Stimulated activated CD4-positive, alpha-beta T cell treated with anti-CD3 and anti-CD28 coated beads, Interleukin-15, amount 100 ng/mL, for 48 hours (primary cell): Measurements from ENCODE around the gene CBLN4.

ENCODE experiments used
- DNase-seq, 2 donors: peaks; one replicate each; pipeline ENCODE4 v3.0.0-alpha.2; 2020; ENCODE audit warnings: low read depth in 2 of 2

The CBLN4 gene

GRCh38 chr20:56005389-56005715 lies at the start of gene CBLN4:
Gene CBLN4 (minus strand): TSS chr20:56005519. CDS start chr20:56004171, 1,348 bp downstream.
- no peak for DNase-seq

- DNase-seq: no peak
Measured at GRCh38 chr20:56043227-56043626, 37.9 kb upstream of the CBLN4 start.

GRCh38 chr20:56032251-56032650 lies 26.9 kb upstream of the CBLN4 start:
- no peak for DNase-seq

GRCh38 chr20:56018716-56019115 lies 13.4 kb upstream of the CBLN4 start:
- no peak for DNase-seq

GRCh38 chr20:56018194-56018593 lies 12.9 kb upstream of the CBLN4 start:
- DNase-seq: no peak

- no peak for DNase-seq
Measured at GRCh38 chr20:56017560-56017959, 12.2 kb upstream of the CBLN4 start.

- no peak for DNase-seq
Measured at GRCh38 chr20:56014998-56015397, 9.7 kb upstream of the CBLN4 start.

- no peak for DNase-seq
Measured at GRCh38 chr20:56014151-56014550, 8.8 kb upstream of the CBLN4 start.

GRCh38 chr20:56004611-56005388 lies 519 bp downstream of the CBLN4 start:
- no peak for DNase-seq

- DNase-seq: no peak
Measured at GRCh38 chr20:56004007-56004406, 1.3 kb downstream of the CBLN4 start.

GRCh38 chr20:56002908-56003800 lies 2.2 kb downstream of the CBLN4 start:
- DNase-seq: no peak

- no peak for DNase-seq
Measured at GRCh38 chr20:56001890-56002289, 3.4 kb downstream of the CBLN4 start.

- DNase-seq: no peak
Measured at GRCh38 chr20:56001106-56001785, 4.1 kb downstream of the CBLN4 start.

- DNase-seq: no peak
Measured at GRCh38 chr20:55978550-55978949, 26.8 kb downstream of the CBLN4 start.

- DNase-seq: no peak
Measured at GRCh38 chr20:55977690-55978459, 27.4 kb downstream of the CBLN4 start.

GRCh38 chr20:55974491-55975202 lies 30.7 kb downstream of the CBLN4 start:
- DNase-seq: no peak

- DNase-seq: no peak
Measured at GRCh38 chr20:55964790-55965189, 40.5 kb downstream of the CBLN4 start.

GRCh38 chr20:55961376-55962330 lies 43.7 kb downstream of the CBLN4 start:
- DNase-seq: no peak

- no peak for DNase-seq
Measured at GRCh38 chr20:55953201-55953600, 52.1 kb downstream of the CBLN4 start.

GRCh38 chr20:55947701-55948100 lies 57.6 kb downstream of the CBLN4 start:
- no peak for DNase-seq
